ENCODE data around the gene SNX8. TPM values are rescaled to one million over a fixed set of nuclear protein-coding genes. Genes with fewer than 3 reads are reported as not detected.

SNX8 gene
- total RNA-seq, 4 donors from 2014 or later: 16.0 to 63.3 (median 31.6) TPM

GRCh38 chr7:2289621-2290020 lies 24.6 kb downstream of the SNX8 start:
- TF ChIP-seq CTCF (IDR thresholded peaks at IDR 0.05; ENCODE audit: low read depth): no peak

GRCh38 chr7:2289111-2289586 lies 25.1 kb downstream of the SNX8 start:
- TF ChIP-seq CTCF (IDR thresholded peaks at IDR 0.05; ENCODE audit: low read depth): no peak

GRCh38 chr7:2288503-2288902 lies 25.7 kb downstream of the SNX8 start:
- no peak for TF ChIP-seq CTCF (IDR thresholded peaks at IDR 0.05; ENCODE audit: low read depth)

GRCh38 chr7:2287745-2288144 lies 26.5 kb downstream of the SNX8 start:
- no peak for TF ChIP-seq CTCF (IDR thresholded peaks at IDR 0.05; ENCODE audit: low read depth)

GRCh38 chr7:2283074-2283473 lies 31.2 kb downstream of the SNX8 start:
- no peak for TF ChIP-seq CTCF (IDR thresholded peaks at IDR 0.05; ENCODE audit: low read depth)

- TF ChIP-seq CTCF (IDR thresholded peaks at IDR 0.05; ENCODE audit: low read depth): no peak
Measured at GRCh38 chr7:2282185-2282751, 32.0 kb downstream of the SNX8 start.

- TF ChIP-seq CTCF (IDR thresholded peaks at IDR 0.05; ENCODE audit: low read depth): no peak
Measured at GRCh38 chr7:2281541-2281940, 32.7 kb downstream of the SNX8 start.

All from subcutaneous adipose tissue (tissue), 4 donors.